GM23338 (cell line): ENCODE data around the gene RYR1. TPM values are rescaled to one million over a fixed set of nuclear protein-coding genes. Genes with fewer than 3 reads are reported as not detected.

Experiments used
- ATAC-seq: fragments of 200-7000 bp; cut with Tn5 transposase; 3 replicates; pipeline ENCODE4 v1.9.1; 2020
- DNase-seq: peaks from one replicate; pipeline ENCODE4 v3.0.0-alpha.2; 2015; ENCODE audit warnings: low spot score
- H2AFZ ChIP-seq: fragments of 200-600 bp; sonication (generic); 2 replicates; pipeline ENCODE4 v1.8.0; 2016; ENCODE audit warnings: antibody characterized with exemption, mild to moderate bottlenecking, moderate library complexity
- H3F3A ChIP-seq: fragments of 200-600 bp; sonication (generic); replicated peaks from 2 replicates; pipeline ENCODE4 v1.8.0; 2017; ENCODE audit warnings: antibody characterized with exemption, mixed run types, low read depth
- H3K27ac ChIP-seq: fragments of 200-600 bp; sonication (generic); 2 replicates; pipeline ENCODE4 v1.6.1; 2016; ENCODE audit warnings: low read depth
- H3K27me3 ChIP-seq: fragments of 200-600 bp; sonication (generic); 2 replicates; pipeline ENCODE4 v1.8.0; 2016; ENCODE audit warnings: mild to moderate bottlenecking, mixed run types, moderate library complexity; ENCODE audit not compliant: insufficient read depth
- H3K36me3 ChIP-seq: fragments of 200-600 bp; sonication (generic); 2 replicates; pipeline ENCODE4 v1.8.0; 2016; ENCODE audit warnings: mild to moderate bottlenecking; ENCODE audit not compliant: insufficient read depth
- H3K4me1 ChIP-seq: fragments of 200-600 bp; sonication (generic); 2 replicates; pipeline ENCODE4 v1.8.0; 2016; ENCODE audit warnings: mild to moderate bottlenecking, moderate library complexity; ENCODE audit not compliant: insufficient read depth
- H3K4me2 ChIP-seq: fragments of 200-600 bp; sonication (generic); 2 replicates; pipeline ENCODE4 v1.7.1; 2017; ENCODE audit warnings: mixed run types
- H3K4me3 ChIP-seq: fragments of 200-600 bp; sonication (generic); 2 replicates; pipeline ENCODE4 v1.6.1; 2016; ENCODE audit warnings: mixed run types
- H3K79me2 ChIP-seq: fragments of 200-600 bp; sonication (generic); replicated peaks from 2 replicates; pipeline ENCODE4 v1.8.0; 2017; ENCODE audit warnings: mild to moderate bottlenecking; ENCODE audit not compliant: insufficient read depth
- H3K9me2 ChIP-seq: fragments of 200-600 bp; sonication (generic); 2 replicates; pipeline ENCODE4 v1.8.0; 2017; ENCODE audit not compliant: insufficient read depth
- H4K20me1 ChIP-seq: fragments of 200-600 bp; sonication (generic); replicated peaks from 2 replicates; pipeline ENCODE4 v1.8.0; 2017; ENCODE audit warnings: mild to moderate bottlenecking; ENCODE audit not compliant: insufficient read depth
- H3K27ac Mint-ChIP-seq: 2 replicates; pipeline ENCODE4 v1.8.0; 2020; ENCODE audit warnings: inconsistent platforms, mild to moderate bottlenecking, moderate library complexity, mixed read lengths
- H3K27me3 Mint-ChIP-seq: 3 replicates; pipeline ENCODE4 v1.8.0; 2022; ENCODE audit warnings: low read depth, mild to moderate bottlenecking, moderate library complexity, mixed read lengths, inconsistent platforms; ENCODE audit not compliant: insufficient read depth, poor library complexity
- H3K36me3 Mint-ChIP-seq: 3 replicates; pipeline ENCODE4 v1.8.0; 2021; ENCODE audit warnings: low read depth, mild to moderate bottlenecking, inconsistent platforms, moderate library complexity, mixed read lengths
- H3K4me1 Mint-ChIP-seq: 3 replicates; pipeline ENCODE4 v1.8.0; 2020; ENCODE audit warnings: mild to moderate bottlenecking, inconsistent platforms, mixed read lengths
- H3K4me3 Mint-ChIP-seq: 3 replicates; pipeline ENCODE4 v1.8.0; 2021; ENCODE audit warnings: moderate library complexity, mild to moderate bottlenecking, inconsistent platforms, mixed read lengths
- H3K9me3 Mint-ChIP-seq: 3 replicates; pipeline ENCODE4 v1.8.0; 2020; ENCODE audit warnings: moderate library complexity, mild to moderate bottlenecking, inconsistent platforms, mixed read lengths
- CREB1 ChIP-seq: fragments of 250-450 bp; sonication (Bioruptor Pico); IDR thresholded peaks from 2 replicates; pipeline ENCODE4 v1.5.0; 2020; ENCODE audit warnings: low read depth, mild to moderate bottlenecking, moderate library complexity
- EZH2 ChIP-seq: fragments of 200-600 bp; sonication (generic); IDR thresholded peaks from one replicate; pipeline ENCODE4 v1.8.0; 2017; ENCODE audit warnings: antibody characterized with exemption, mild to moderate bottlenecking, low read depth; ENCODE audit not compliant: unreplicated experiment
- EZH2phosphoT487 ChIP-seq: fragments of 200-600 bp; sonication (generic); IDR thresholded peaks from one replicate; pipeline ENCODE4 v1.8.1; 2018; ENCODE audit warnings: antibody characterized with exemption; ENCODE audit not compliant: unreplicated experiment
- JUNB ChIP-seq: IDR thresholded peaks from one replicate; pipeline ENCODE4 v1.6.1; 2016; ENCODE audit warnings: antibody characterized with exemption; ENCODE audit not compliant: unreplicated experiment
- NANOG ChIP-seq: IDR thresholded peaks from 2 replicates; pipeline ENCODE4 v1.6.1; 2016; ENCODE audit warnings: antibody characterized with exemption, borderline replicate concordance
- POLR2AphosphoS5 ChIP-seq: IDR thresholded peaks from 2 replicates; pipeline ENCODE4 v1.6.1; 2016; ENCODE audit warnings: antibody characterized with exemption, low read depth
- STAT1 ChIP-seq: IDR thresholded peaks from one replicate; pipeline ENCODE4 v1.6.1; 2016; ENCODE audit warnings: antibody characterized with exemption; ENCODE audit not compliant: unreplicated experiment
- ZNF114 ChIP-seq: fragments of 250-450 bp; sonication (Bioruptor Pico); IDR thresholded peaks from 2 replicates; pipeline ENCODE4 v1.5.0; 2020; ENCODE audit warnings: mild to moderate bottlenecking, moderate library complexity
- ZNF331 ChIP-seq: fragments of 250-450 bp; sonication (Bioruptor Pico); IDR thresholded peaks from 2 replicates; pipeline ENCODE4 v1.5.0; 2020; ENCODE audit warnings: low read depth, mild to moderate bottlenecking, moderate library complexity
- polyA plus RNA-seq: library from polyadenylated mRNA; unstranded; fragments of >200 nt; fragmentation: Nextera tagmentation; extraction: Ambion mirVana; gene quantifications from 2 replicates; pipeline ENCODE4 v1.2.1, GENCODE V29; 2016
- total RNA-seq: library from RNA; depleted of rRNA; stranded (reverse); fragments of >200 nt; shearing (Covaris generic); gene quantifications from 2 replicates; pipeline ENCODE4 v1.2.3, GENCODE V29; 2014
- TF ChIP-seq, protein P1 (sequence below), 2 experiments: fragments of 200-600 bp in 1 of 2; sonication (generic) in 1 of 2; conservative IDR thresholded peaks; 2 replicates each; pipeline versions ENCODE4 v1.5.1 to v1.6.1; 2016 to 2017; ENCODE audit warnings: antibody characterized with exemption in 2 of 2, low read depth in 2 of 2, mild to moderate bottlenecking in 2 of 2, moderate library complexity in 1 of 2
- TF ChIP-seq, protein P2 (sequence below): fragments of 250-450 bp; sonication (Bioruptor Pico); IDR thresholded peaks from 2 replicates; pipeline ENCODE4 v1.5.0; 2020; ENCODE audit warnings: mild to moderate bottlenecking, moderate library complexity
- TF ChIP-seq, protein P3 (sequence below): IDR thresholded peaks from one replicate; pipeline ENCODE4 v1.6.1; 2018; ENCODE audit warnings: antibody characterized with exemption; ENCODE audit not compliant: unreplicated experiment
- TF ChIP-seq, protein P4 (sequence below): IDR thresholded peaks from 2 replicates; pipeline ENCODE4 v1.6.1; 2016; ENCODE audit warnings: antibody characterized with exemption

Gene RYR1
- total and polyA plus RNA-seq, 2 experiments from 2014 or later: 4.0 to 26.7 TPM

DNA sequence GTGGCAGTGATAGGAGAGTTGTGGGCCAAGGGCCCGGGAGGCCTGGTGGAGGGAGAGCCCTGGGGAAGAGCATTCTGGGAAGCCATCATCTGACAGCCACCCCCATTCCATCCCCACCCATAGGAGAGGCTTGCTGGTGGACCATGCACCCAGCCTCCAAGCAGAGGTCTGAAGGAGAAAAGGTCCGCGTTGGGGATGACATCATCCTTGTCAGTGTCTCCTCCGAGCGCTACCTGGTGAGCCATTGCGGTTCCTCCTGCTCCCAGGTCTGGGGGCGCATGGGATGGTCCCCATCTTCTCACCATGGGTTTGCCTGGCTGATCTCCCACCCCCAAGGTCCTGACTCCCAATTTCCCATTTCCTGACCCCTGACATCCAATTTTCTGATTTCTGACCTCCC, 10.5 kb downstream of the RYR1 start:
- Histone ChIP-seq H3K9me2 (no peaks in the 10 kb centered on the region), H4K20me1 (no peaks in the 10 kb centered on the region; the same call in 1 of the 2 replicates), H3K36me3 (peaks cover 10% of the 10 kb centered on the region; the same call in 1 of the 2 replicates), H3K4me1 (peaks cover 6% of the 10 kb centered on the region; the same call in 1 of the 2 replicates), H3K27ac (no peak overlapping the region), H3K27me3 (no peaks in the 10 kb centered on the region), H3K4me2 (no peak overlapping the region), H2AFZ (no peak overlapping the region), H3K4me3 (no peak overlapping the region), H3F3A (no peaks in the 10 kb centered on the region), H3K79me2 (no peaks in the 10 kb centered on the region)
- H3K27me3 Mint-ChIP-seq: peaks cover 7% of the 10 kb centered on the region
- peaks cover 15% of the 10 kb centered on the region for H3K4me1 Mint-ChIP-seq
- H3K9me3 Mint-ChIP-seq: no peaks in the 10 kb centered on the region; the same call in 2 of the 3 replicates
- TF ChIP-seq, protein P1, sequence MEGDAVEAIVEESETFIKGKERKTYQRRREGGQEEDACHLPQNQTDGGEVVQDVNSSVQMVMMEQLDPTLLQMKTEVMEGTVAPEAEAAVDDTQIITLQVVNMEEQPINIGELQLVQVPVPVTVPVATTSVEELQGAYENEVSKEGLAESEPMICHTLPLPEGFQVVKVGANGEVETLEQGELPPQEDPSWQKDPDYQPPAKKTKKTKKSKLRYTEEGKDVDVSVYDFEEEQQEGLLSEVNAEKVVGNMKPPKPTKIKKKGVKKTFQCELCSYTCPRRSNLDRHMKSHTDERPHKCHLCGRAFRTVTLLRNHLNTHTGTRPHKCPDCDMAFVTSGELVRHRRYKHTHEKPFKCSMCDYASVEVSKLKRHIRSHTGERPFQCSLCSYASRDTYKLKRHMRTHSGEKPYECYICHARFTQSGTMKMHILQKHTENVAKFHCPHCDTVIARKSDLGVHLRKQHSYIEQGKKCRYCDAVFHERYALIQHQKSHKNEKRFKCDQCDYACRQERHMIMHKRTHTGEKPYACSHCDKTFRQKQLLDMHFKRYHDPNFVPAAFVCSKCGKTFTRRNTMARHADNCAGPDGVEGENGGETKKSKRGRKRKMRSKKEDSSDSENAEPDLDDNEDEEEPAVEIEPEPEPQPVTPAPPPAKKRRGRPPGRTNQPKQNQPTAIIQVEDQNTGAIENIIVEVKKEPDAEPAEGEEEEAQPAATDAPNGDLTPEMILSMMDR (conservative IDR thresholded peaks at IDR 0.05; ENCODE audit: low read depth in 2 of 2): no peak
- TF ChIP-seq EZH2 (no peak), CREB1 (CRISPR knock-in tag) (no peak), JUNB (no peak), STAT1 (no peak), ZNF114 (CRISPR knock-in tag) (no peak), POLR2AphosphoS5 (no peak), ZNF331 (CRISPR knock-in tag) (no peak), EZH2phosphoT487 (no peak), NANOG (no peak)
- TF ChIP-seq, protein P2, sequence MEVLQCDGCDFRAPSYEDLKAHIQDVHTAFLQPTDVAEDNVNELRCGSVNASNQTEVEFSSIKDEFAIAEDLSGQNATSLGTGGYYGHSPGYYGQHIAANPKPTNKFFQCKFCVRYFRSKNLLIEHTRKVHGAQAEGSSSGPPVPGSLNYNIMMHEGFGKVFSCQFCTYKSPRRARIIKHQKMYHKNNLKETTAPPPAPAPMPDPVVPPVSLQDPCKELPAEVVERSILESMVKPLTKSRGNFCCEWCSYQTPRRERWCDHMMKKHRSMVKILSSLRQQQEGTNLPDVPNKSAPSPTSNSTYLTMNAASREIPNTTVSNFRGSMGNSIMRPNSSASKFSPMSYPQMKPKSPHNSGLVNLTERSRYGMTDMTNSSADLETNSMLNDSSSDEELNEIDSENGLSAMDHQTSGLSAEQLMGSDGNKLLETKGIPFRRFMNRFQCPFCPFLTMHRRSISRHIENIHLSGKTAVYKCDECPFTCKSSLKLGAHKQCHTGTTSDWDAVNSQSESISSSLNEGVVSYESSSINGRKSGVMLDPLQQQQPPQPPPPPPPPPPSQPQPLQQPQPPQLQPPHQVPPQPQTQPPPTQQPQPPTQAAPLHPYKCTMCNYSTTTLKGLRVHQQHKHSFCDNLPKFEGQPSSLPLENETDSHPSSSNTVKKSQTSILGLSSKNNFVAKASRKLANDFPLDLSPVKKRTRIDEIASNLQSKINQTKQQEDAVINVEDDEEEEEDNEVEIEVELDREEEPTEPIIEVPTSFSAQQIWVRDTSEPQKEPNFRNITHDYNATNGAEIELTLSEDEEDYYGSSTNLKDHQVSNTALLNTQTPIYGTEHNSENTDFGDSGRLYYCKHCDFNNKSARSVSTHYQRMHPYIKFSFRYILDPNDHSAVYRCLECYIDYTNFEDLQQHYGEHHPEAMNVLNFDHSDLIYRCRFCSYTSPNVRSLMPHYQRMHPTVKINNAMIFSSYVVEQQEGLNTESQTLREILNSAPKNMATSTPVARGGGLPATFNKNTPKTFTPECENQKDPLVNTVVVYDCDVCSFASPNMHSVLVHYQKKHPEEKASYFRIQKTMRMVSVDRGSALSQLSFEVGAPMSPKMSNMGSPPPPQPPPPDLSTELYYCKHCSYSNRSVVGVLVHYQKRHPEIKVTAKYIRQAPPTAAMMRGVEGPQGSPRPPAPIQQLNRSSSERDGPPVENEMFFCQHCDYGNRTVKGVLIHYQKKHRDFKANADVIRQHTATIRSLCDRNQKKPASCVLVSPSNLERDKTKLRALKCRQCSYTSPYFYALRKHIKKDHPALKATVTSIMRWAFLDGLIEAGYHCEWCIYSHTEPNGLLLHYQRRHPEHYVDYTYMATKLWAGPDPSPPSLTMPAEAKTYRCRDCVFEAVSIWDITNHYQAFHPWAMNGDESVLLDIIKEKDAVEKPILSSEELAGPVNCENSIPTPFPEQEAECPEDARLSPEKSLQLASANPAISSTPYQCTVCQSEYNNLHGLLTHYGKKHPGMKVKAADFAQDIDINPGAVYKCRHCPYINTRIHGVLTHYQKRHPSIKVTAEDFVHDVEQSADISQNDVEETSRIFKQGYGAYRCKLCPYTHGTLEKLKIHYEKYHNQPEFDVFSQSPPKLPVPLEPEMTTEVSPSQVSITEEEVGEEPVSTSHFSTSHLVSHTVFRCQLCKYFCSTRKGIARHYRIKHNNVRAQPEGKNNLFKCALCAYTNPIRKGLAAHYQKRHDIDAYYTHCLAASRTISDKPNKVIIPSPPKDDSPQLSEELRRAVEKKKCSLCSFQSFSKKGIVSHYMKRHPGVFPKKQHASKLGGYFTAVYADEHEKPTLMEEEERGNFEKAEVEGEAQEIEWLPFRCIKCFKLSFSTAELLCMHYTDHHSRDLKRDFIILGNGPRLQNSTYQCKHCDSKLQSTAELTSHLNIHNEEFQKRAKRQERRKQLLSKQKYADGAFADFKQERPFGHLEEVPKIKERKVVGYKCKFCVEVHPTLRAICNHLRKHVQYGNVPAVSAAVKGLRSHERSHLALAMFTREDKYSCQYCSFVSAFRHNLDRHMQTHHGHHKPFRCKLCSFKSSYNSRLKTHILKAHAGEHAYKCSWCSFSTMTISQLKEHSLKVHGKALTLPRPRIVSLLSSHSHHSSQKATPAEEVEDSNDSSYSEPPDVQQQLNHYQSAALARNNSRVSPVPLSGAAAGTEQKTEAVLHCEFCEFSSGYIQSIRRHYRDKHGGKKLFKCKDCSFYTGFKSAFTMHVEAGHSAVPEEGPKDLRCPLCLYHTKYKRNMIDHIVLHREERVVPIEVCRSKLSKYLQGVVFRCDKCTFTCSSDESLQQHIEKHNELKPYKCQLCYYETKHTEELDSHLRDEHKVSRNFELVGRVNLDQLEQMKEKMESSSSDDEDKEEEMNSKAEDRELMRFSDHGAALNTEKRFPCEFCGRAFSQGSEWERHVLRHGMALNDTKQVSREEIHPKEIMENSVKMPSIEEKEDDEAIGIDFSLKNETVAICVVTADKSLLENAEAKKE (CRISPR knock-in tag): no peak
- TF ChIP-seq, protein P3, sequence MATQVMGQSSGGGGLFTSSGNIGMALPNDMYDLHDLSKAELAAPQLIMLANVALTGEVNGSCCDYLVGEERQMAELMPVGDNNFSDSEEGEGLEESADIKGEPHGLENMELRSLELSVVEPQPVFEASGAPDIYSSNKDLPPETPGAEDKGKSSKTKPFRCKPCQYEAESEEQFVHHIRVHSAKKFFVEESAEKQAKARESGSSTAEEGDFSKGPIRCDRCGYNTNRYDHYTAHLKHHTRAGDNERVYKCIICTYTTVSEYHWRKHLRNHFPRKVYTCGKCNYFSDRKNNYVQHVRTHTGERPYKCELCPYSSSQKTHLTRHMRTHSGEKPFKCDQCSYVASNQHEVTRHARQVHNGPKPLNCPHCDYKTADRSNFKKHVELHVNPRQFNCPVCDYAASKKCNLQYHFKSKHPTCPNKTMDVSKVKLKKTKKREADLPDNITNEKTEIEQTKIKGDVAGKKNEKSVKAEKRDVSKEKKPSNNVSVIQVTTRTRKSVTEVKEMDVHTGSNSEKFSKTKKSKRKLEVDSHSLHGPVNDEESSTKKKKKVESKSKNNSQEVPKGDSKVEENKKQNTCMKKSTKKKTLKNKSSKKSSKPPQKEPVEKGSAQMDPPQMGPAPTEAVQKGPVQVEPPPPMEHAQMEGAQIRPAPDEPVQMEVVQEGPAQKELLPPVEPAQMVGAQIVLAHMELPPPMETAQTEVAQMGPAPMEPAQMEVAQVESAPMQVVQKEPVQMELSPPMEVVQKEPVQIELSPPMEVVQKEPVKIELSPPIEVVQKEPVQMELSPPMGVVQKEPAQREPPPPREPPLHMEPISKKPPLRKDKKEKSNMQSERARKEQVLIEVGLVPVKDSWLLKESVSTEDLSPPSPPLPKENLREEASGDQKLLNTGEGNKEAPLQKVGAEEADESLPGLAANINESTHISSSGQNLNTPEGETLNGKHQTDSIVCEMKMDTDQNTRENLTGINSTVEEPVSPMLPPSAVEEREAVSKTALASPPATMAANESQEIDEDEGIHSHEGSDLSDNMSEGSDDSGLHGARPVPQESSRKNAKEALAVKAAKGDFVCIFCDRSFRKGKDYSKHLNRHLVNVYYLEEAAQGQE: no peak
- TF ChIP-seq, protein P4, sequence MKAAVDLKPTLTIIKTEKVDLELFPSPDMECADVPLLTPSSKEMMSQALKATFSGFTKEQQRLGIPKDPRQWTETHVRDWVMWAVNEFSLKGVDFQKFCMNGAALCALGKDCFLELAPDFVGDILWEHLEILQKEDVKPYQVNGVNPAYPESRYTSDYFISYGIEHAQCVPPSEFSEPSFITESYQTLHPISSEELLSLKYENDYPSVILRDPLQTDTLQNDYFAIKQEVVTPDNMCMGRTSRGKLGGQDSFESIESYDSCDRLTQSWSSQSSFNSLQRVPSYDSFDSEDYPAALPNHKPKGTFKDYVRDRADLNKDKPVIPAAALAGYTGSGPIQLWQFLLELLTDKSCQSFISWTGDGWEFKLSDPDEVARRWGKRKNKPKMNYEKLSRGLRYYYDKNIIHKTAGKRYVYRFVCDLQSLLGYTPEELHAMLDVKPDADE: no peak
- no peak overlapping the region for H3K4me3 Mint-ChIP-seq
- no peak for DNase-seq
- H3K27ac Mint-ChIP-seq: no peak overlapping the region
- no peak for ATAC-seq
- H3K36me3 Mint-ChIP-seq: peaks cover 45% of the 10 kb centered on the region
